Activated T-cell treated with anti-CD3 and anti-CD28 coated beads for 24 hours (primary cell): Measurements from ENCODE around the gene ARSJ.
"Not testable (repeated sequence)": the region's sequence is repeated elsewhere in the genome, so short reads cannot be mapped to it uniquely, and the experiment has no call there.

ENCODE experiments used
- DNase-seq: peaks from one replicate; pipeline ENCODE4 v3.0.0-alpha.2; 2020; ENCODE audit warnings: low read depth

ARSJ gene

GRCh38 chr4:113957956-113958355 lies 21.5 kb downstream of the ARSJ start:
- DNase-seq = no peak

DNA sequence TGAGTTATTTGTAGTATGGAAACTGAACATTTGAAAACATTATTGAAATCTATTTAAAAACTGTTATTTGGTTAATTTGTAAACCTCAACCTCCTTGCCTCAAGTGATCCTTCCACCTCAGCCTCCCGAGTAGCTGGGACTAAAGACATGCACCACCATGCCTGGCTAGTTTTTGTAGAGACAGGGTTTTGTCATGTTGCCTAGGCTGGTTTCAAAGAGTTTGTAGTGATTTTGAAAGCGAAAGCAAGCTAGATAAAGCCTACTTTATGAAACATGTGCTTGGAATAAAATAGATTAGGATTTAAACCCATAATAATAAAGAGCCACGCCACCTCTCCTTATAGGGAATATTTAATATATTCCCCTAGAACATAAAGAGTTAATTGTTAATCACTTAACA lies 23.5 kb downstream of the ARSJ start:
- no peak for DNase-seq

DNA sequence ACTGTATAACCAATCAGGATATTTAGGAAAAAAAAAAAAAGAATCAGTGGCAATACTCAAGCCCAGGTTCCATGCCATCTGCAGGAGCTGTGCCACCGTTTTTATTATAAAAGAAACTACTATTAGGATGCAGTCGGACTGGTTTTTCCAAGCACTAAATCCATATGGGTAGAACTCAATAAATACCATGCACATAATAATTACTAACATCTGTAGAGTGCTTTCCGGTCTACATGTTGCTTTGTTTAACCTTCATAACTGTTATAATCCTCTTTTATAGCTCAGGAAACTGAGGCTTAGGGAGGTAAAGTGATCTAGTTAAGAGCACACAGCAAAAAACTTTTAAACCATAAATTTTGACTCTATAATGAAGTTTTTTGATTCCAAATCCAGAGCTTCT lies 24.0 kb downstream of the ARSJ start:
- no peak for DNase-seq

DNA sequence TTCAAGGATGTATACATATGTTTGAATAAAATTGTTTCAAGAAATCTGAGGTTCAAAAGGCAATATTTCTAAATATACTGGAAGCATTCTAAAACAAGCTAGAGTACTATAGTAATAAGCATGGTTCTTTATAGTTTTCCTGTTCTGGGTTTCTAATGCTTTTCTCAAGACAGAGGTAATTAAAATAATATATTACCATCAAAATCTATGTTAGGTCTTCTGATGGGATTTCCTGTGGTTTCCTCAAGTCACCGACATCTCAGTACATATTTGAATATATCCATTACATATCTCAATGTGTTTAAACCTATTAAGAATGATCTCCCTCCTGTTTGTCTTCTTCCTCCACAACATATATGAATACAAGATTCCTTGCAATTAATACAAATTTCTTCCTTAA lies 25.6 kb downstream of the ARSJ start:
- no peak for DNase-seq

- peak; percentile 21 for DNase-seq
Observed at GRCh38 chr4:113952452-113953029, 26.9 kb downstream of the ARSJ start.

DNA sequence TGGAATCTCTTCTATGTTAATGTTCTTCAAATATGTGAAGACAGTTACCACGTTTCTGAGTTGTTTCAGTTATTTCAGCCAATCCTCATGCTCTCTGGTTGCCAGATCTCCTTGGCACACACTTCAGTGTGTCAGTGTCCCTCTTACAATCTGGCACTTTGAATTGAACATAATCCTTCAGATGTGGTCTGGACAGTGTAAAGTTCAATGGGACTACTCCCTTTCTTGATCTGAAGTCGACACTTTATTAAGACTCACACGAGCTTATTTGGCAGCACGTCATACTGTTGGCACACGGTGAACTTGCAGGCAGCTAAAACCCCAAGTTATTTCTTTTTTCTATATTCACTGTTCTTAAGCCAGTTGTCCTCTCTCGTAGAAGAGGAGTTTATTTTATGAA lies 28.2 kb downstream of the ARSJ start:
- no peak for DNase-seq

DNA sequence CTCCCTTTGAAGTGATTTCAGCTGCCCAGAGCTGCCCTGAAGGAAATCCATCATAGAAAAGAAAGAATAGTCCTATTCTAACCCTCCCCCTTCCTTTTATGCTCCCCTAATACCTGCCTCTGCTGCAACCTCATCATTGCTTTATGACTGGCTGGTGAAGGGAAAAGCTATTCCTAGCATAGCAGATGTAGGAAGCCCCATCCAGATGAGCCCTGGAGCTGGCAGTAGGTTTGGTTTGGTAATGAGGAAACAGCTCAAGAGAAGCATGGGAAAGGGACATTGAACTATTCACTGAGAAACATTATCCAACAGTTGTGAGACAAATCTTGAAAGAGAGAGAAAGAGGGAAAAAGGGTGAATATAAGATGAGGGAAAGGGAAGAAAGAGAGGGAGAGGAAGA lies 29.2 kb downstream of the ARSJ start:
- DNase-seq = no peak

GRCh38 chr4:113947484-113947883 lies 32.0 kb downstream of the ARSJ start:
- no peak for DNase-seq

DNA sequence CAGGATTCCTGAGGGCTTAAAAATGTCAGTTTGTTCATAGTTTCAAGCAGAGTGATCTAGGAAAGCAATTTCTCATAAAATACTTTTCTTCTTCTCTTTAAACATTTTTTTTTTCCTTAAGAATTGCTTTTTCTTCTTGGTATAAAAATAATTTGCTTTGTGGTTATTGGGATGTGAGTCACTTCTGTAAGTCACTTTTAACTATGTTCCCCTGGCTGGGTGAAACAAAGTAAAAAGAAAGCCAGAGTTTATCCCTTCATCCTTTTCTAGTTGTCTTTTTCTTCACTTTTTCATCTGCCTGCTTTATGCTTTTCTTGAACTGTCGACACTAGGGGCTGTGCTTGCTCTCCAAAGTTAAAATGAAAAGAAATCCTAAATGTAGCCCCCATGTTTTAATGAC lies 33.5 kb downstream of the ARSJ start:
- no peak for DNase-seq

DNA sequence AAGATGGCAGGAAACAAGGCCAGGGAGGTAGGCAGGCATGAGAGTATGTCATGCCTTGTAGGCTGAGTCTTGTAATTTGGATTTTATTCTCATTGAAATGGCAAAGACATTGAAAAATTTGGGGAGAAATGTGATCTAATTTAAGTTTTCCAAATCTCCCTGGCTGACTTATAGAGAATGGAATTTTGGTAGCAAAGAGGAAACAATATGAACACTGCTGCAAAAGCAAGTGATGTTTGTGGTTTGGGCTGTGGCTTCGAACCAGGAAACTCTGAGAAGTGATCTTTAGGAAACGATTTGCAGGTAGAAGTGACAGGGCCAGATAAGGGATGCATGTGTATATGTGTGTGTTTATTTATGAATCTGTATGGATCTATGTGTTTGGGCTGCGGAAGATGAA lies 35.6 kb downstream of the ARSJ start:
- no peak for DNase-seq

- DNase-seq = no peak
Observed at GRCh38 chr4:113943085-113943484, 36.4 kb downstream of the ARSJ start.

DNA sequence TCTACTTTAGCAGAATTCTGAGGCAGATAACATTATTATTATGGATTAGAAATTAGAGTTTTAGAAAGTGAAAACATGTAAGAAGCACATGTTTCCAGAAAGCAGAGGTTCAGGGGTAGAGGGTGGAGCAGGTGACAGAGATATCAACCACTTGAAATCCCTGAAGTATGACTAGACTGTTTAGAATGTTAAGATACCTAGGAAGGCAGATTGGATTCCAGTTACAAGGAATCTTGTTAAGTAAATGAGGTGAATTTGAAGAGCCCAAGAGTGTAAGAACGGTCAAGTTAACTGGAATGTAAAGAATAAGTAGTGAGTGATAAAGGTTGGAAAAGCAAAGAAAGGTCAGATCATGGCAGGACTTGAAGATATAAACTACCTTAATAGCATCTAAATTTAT lies 37.6 kb downstream of the ARSJ start:
- no peak for DNase-seq

- not testable (repeated sequence) for DNase-seq
Observed at GRCh38 chr4:113940103-113940502, 39.3 kb downstream of the ARSJ start.

- DNase-seq = no peak
Observed at GRCh38 chr4:113935190-113935589, 44.3 kb downstream of the ARSJ start.

DNA sequence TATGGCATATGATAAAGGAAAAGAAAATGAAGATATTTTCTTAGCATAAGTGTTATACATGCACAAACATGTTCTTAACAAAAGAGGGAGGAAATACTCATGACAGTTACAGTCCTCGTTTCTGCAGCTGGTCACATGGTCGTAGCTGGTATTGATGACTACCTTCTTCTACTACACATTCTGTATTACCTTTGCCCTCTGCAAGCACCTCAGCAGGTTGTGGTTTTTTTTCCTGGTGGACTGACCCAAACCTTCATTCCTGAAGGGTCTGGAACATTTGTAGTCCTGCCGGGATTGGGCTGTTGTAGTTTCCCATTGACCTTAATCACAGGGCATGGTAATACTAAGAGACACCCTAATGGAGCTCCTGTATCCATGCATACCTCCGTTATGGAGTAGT lies 54.7 kb downstream of the ARSJ start:
- not testable (repeated sequence) for DNase-seq

- no peak for DNase-seq
Observed at GRCh38 chr4:113921089-113921794, 58.2 kb downstream of the ARSJ start.

DNA sequence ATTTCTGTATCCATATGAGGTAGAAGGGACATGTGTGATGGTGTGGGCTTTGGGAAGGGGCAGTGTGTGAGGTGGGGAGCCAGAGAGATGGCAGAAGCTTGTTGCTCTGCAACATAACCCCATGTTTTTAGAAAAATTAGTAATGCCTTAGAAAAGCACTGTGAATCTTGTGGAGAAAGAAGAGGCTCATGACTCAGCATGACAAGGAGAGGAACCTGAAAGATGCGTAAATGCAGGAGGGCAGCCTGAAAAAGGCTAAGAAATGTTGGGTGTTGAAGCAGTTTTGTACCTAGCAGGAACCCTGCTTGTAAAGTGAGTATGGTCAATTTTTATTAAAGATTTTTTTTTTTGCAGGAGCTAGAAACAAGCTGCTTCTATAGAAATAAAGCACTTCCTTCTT lies 59.8 kb downstream of the ARSJ start:
- DNase-seq = no peak

GRCh38 chr4:113919145-113919544 lies 60.3 kb downstream of the ARSJ start:
- DNase-seq = no peak

DNA sequence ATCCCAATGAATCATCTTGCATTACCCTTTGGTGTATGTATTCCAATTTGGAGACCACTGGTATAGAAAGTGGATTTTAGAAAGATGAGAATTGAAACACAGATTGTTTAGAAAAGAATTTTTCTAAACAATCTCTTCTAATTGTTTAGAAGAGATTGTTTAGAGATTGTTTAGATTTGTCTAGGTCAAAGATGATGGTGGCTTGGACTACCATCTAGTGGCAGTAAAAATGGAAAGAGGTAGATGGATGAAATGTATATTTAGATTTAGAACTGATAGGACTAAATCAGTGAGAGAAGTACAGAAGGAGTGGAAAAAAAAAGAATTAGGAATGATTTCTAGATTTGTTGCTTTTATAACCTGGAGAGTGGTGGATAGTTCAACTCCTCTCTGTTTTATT lies 70.6 kb downstream of the ARSJ start:
- DNase-seq = no peak

DNA sequence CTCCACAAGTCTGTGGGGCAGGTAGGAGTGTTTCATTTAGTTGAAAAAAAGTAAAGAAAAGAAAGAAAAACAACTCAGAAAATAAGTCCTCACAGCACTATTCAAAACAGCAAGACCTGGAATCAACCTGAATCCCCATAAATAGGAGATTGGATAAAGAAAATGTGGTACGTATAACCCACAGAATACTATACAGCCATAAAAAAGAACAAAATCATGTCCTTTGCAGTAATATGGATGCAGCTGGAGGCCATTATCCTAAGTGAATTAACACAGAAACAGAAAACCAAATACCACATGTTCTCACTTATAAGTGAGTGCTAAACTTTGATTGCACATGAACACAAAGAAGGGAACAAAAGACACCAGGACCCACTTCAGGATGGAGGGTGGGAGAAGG lies 71.9 kb downstream of the ARSJ start:
- DNase-seq = no peak

DNA sequence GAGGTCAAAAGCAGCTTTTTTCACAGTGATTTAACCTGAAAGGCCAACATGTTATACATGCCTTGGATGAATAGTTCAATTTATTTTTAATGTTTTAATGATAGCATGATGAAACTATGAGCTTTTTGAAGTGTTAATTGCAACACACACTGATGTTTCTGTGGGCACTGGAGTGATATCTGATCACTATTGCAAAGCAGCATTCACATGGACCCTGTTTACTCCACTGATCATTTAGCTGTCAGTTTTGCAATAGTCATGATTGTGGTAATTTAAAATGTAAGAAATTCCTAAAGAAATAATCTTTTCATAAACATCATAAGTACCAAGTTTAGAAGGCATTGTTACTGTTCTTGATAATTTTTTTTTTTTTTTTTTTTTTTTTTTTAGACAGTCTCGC lies 74.1 kb downstream of the ARSJ start:
- DNase-seq = no peak

DNA sequence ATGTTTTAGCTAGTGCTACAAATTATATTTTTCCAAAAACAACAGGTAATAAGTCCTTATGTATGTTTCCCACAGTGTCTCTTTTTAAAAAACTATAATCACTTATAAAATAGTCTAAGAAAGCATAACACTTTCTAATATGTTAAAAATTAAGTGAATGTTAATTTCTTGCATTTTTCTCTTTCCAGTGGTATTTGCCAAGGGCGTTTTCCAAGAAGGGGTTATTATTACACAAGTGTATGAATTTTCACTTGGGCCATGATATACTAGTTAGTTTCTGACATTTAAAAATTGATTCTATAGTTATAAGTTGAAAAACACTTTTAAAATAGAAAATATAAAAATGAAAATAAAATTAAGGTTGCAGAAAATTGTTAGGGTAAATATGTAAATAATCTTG lies 74.6 kb downstream of the ARSJ start:
- DNase-seq = no peak

- DNase-seq = peak; percentile 37
Observed at GRCh38 chr4:113901994-113902787, 77.3 kb downstream of the ARSJ start.
